Adipose tissue (tissue), 3 donors: Measurements from ENCODE around the gene ADGRL2. TPM values are rescaled to one million over a fixed set of nuclear protein-coding genes. Genes with fewer than 3 reads are reported as not detected.
"Not testable (repeated sequence)": the region's sequence is repeated elsewhere in the genome, so short reads cannot be mapped to it uniquely, and the experiment has no call there.

Experiments
- H3K27ac ChIP-seq: one replicate; pipeline ENCODE4 v1.5.1; 2013; ENCODE audit warnings: low read depth, low read length
- WGBS, 3 donors: extraction: QIAGEN DNeasy Blood & Tissue Kit; methylation state at CpG; one replicate each; pipeline ENCODE4 v1.1.7; 2013; 5-methylcytosine and 5-hydroxymethylcytosine counted together
- polyA plus RNA-seq, 3 donors: library from polyadenylated mRNA; stranded (reverse); fragments of 200-250 nt; gene quantifications; one replicate each; pipeline ENCODE4 v1.2.3, GENCODE V29; 2013
- donor health status: healthy with polysubstance abuse.
- donor health status: Bipolar disorder and iron deficiency.
- donor health status: healthy.

Gene ADGRL2
- polyA plus RNA-seq, 3 donors, result 11.9 to 28.8 (median 18.4) TPM

DNA sequence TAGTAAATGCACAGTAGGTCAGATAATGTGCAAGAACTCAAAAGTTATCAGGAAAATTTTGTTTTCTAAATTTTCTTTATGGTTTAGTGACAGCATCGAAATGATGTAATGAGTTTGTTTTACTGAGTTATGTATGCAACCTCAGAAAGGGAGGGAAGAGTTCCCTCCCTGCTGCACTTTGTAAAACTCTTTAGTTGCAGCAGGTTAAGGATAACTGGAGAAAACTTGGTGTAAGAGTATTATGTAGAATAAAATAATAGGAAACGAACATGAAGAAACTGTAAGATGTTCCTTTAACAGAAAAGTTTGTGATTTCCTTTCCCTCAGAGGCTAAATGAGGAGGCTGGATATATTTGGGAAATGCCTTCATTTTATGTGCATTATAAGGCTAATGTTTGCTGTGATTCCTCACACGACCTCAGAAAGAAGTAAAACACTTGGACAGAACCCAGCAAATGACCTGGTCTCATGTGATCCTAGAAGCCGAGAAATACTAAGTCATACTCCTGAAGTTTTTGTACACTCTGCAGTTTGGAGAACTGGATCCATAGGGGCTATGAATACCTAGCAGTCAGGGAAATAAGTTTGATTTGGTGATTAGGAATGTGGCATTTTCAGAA, 35.4 kb downstream of the ADGRL2 start:
- H3K27ac ChIP-seq, result no peak overlapping the region
- 45 to 55% (median 52%) methylated on average over 4 of the region's 4 CpGs for WGBS, 3 donors

- no peak overlapping the region for H3K27ac ChIP-seq
- 84 to 90% (median 85%) methylated on average over 2 of the region's 2 CpGs for WGBS, 3 donors
Measured at GRCh38 chr1:81838600-81839218, 38.0 kb downstream of the ADGRL2 start.

DNA sequence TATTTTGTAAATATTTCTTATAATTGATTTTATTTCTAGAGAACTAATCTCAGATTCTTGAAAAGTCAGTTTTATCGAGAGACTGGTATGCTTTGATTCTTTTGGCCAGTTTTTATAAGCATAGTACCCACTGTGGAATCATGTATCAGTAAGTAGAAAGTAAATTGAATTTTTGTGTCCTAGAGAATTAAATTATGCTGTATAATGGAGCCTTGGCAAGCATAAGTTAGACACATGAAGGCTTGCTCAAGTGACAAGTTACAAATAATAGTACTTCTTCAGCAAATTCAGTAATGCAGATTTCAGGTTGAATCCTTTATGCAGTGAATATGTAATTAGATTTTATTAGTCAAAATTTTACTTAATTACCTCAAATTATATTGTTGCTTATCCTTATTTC, 40.1 kb downstream of the ADGRL2 start:
- no peak overlapping the region for H3K27ac ChIP-seq
- 90% methylated on average over 1 of the region's 1 CpG for WGBS, 3 donors

DNA sequence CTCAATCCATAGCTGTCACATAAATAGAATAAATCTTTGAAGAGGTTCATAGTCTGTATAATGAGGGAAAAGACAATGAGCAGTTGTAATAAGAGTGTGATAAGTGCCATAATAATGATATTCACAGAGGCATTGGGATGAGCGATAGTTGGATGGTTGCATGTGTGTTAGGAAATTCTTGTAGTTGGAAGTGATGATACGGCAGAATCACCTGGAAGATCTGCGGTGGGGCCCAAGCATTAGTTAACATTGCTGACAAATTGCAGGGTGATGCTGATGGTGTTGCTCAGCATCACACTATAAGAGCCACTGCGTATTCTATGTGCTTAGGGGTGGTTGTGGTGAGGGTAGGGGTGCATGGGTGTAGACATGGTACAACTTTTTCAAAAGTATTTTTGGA, 41.1 kb downstream of the ADGRL2 start:
- no peak overlapping the region for H3K27ac ChIP-seq
- WGBS, 3 donors, result 71 to 73% (median 72%) methylated on average over 4 of the region's 4 CpGs

DNA sequence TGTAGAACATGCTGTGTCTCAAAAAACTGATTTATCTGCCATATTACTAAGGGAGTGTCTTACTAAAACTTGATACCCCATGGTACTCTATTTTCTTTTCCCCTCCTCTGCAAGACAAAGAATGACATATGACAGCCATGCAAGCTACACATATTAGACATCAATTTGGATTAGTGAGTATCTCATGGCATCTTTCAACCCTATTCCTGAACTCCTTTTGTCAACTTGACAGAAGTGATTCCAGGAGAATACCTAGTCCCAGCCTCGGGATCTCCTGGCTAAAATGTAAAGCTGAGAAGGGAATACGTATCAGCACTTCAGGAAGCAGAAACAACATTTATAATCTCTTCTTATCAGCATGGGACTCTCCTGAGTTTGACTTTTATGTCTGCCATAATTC, 43.7 kb downstream of the ADGRL2 start:
- 83 to 88% (median 85%) methylated on average over 2 of the region's 2 CpGs for WGBS, 3 donors

DNA sequence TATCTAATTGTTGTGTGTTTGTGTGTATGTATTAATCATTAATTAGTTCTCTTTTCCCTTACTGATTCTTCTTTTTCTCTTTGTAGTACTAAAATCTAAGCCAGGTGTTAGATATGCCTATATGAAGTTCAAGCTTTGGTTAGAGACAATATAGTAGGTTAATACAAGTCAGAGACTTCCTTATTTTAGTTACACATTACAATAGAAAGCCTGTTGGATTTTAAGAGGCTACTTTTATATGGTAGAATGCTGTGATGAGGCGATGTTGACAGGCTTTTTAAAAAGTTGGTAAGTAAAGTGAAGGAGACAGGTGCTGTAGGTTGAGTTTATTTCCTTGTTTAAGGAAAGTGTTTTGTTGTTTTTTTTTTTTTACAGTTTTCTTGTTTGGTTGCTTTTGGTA, 45.9 kb downstream of the ADGRL2 start:
- WGBS, 3 donors, result 82 to 97% (median 93%) methylated on average over 1 of the region's 1 CpG
- H3K27ac ChIP-seq, result no peak overlapping the region

More for the DNA sequence above, 43.7 kb downstream of the ADGRL2 start:
- no peak overlapping the region for H3K27ac ChIP-seq

- no peak overlapping the region for H3K27ac ChIP-seq
- WGBS, 3 donors, result 87 to 93% (median 91%) methylated on average over 2 of the region's 2 CpGs
Measured at GRCh38 chr1:81847063-81847462, 46.3 kb downstream of the ADGRL2 start.

DNA sequence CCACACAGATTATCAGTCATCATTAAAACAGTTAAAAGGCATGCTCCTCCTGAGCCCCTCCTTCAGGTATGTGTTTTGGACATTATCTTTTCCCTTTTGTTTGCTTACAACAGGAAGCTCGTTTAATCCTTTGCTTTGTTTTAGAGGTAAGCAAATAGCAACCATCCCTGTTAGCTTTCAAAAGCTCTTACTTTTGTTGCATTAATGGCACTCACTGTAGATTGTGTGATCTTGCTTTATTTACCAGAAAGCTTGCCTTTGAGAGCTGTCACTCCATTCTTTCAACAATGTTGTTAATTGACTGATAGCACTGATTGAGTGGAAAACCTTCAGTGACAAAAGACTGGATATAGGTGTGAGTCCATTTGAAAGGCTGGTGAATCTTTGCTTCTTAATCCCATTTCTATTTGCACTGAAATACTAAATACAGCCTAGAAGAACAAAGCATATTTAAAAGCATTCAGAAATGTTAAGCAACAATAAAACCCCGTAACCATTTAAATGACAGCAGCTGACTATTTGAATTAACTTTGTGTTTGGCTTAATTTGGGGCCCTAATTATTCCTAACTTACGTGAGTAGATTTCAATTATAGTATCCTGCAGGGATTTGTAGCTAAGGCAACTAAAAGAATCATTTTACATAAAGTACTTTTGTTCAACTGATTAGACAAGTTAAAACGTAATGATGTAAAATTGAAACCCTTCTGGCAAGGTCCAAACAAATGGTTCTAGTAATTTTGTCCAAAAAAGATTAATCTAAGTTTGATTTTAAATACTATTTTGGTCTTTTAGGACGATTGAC, 48.3 kb downstream of the ADGRL2 start:
- 66 to 76% (median 71%) methylated on average over 5 of the region's 5 CpGs for WGBS, 3 donors

DNA sequence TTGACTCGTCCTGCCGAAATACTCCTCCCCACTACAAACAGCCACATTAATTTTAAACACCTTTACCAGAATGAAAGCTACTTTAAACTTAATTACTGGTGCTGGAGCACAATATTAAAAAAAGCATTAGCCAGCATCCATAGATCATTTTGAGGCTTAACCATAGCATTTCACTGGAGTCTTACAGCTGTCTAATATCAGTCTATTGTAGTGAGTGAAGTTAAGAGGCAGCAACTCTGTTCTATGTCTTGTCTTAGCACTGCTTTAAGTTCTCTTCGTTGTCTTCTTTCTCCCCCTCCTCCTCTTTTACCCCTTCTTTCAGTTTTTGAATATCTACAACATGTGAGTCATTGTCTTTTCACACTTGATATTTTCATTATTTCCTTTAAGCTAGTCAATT, 49.3 kb downstream of the ADGRL2 start:
- H3K27ac ChIP-seq, result no peak overlapping the region
- 84 to 92% (median 92%) methylated on average over 3 of the region's 3 CpGs for WGBS, 3 donors

More for the DNA sequence above, 48.3 kb downstream of the ADGRL2 start:
- H3K27ac ChIP-seq, result no peak overlapping the region

DNA sequence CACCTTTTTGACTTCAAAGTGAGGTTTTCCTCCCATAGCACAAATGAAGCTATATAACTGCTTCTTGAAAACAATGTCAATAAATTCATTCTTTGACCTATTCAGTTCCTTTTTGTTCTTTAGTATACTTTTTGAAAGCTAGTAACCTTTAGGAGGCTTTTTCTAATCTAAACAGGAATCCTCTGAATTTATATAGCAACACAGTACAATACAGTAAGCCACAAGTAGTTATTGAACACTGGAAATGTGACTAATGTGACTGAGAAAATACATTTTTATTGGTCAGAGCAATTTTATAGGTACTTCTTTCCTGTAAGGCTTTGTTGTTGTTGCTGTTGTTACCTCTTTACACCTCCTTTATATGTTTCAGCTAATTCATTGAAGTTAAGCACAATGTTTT, 49.8 kb downstream of the ADGRL2 start:
- no peak overlapping the region for H3K27ac ChIP-seq

DNA sequence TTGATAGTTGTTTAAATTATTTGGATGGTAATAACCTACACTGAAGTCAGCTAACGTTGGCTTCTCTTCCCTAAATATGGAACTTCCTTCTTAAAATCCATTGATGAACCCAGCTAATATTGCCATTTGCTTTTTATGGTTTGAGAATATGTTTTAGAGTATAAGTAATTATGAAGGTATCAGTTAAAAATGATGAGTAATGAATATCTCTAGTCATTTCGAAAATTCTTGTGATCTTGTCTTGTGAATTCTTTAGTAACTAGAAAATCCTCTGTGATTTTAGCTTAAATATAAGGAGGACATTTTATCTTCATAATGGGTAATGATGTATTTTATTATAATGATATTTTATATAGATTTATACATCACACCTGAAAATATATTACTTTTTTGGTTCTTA, 50.5 kb downstream of the ADGRL2 start:
- no peak overlapping the region for H3K27ac ChIP-seq
- 87 to 91% (median 90%) methylated on average over 2 of the region's 2 CpGs for WGBS, 3 donors

GRCh38 chr1:81852961-81853360, 52.2 kb downstream of the ADGRL2 start:
- 70 to 82% (median 80%) methylated on average over 4 of the region's 4 CpGs for WGBS, 3 donors
- H3K27ac ChIP-seq, result no peak overlapping the region

- H3K27ac ChIP-seq, result no peak overlapping the region
- WGBS, 3 donors, result 6 to 30% (median 7%) methylated on average over 1 of the region's 1 CpG
Measured at GRCh38 chr1:81867235-81867634, 66.5 kb downstream of the ADGRL2 start.

DNA sequence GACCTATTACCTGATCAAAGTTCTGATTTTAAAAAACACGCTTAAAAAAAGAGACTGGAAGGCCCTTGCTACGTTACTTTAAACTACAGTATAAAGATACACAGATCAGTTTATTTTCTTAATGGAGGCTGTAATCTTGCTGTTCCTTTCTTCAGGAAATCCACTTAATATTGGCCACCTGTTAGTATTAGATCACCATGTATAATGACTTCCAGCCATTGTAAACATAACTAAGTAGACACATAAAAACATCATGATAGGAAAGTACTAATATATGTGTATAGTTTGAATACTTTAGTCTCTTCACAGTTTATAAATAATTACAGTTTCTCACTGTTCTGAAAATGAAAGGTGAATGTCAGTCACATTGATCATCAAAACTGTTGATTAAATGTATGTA, 68.6 kb downstream of the ADGRL2 start:
- 71 to 74% (median 71%) methylated on average over 2 of the region's 2 CpGs for WGBS, 3 donors
- no peak overlapping the region for H3K27ac ChIP-seq

DNA sequence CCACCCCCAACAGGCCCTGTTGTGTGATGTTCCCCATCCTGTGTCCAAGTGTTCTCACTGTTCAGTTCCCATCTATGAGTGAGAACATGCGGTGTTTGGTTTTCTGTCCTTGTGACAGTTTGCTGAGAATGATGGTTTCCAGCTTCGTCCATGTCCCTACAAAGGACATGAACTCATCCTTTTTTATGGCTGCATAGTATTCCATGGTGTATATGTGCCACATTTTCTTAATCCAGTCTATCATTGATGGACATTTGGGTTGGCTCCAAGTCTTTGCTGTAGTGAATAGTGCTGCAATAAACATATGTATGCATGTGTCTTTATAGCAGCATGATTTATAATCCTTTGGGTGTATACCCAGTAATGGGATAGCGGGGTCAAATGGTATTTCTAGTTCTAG, 70.4 kb downstream of the ADGRL2 start:
- WGBS, 3 donors, result 89 to 99% (median 92%) methylated on average over 2 to 3 of the region's 3 CpGs

DNA sequence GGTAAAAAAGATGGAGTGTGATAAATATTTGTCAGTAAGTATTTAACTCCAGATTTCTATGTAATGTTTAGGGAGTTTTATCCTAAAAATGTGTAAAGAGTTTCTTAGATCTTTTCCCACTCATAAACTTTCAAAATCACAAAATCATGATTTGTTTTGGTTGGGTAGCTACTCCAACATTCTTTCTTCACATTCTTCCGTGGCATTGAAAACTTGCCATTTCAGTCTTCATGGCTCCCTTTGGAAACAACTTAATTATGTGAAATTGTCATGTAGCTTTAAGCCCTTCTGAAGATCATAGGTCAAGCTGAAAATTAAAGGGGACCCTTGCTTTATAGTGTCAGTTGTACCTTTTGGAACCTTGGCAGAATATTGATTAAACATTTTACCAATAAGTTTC, 73.2 kb downstream of the ADGRL2 start:
- H3K27ac ChIP-seq, result no peak overlapping the region
- WGBS, 3 donors, result 33 to 65% (median 63%) methylated on average over 1 of the region's 1 CpG

More for the DNA sequence above, 70.4 kb downstream of the ADGRL2 start:
- H3K27ac ChIP-seq, result not testable (repeated sequence)

GRCh38 chr1:81874461-81874860, 73.7 kb downstream of the ADGRL2 start:
- no peak overlapping the region for H3K27ac ChIP-seq

GRCh38 chr1:81874940-81875339, 74.2 kb downstream of the ADGRL2 start:
- WGBS, 3 donors, result 67 to 73% (median 71%) methylated on average over 3 of the region's 3 CpGs
- H3K27ac ChIP-seq, result no peak overlapping the region

More at GRCh38 chr1:81874461-81874860, 73.7 kb downstream of the ADGRL2 start:
- 88 to 100% (median 100%) methylated on average over 1 of the region's 1 CpG for WGBS, 3 donors

GRCh38 chr1:81876901-81877733, 76.4 kb downstream of the ADGRL2 start:
- H3K27ac ChIP-seq, result no peak overlapping the region
- 55 to 77% (median 69%) methylated on average over 2 of the region's 2 CpGs for WGBS, 3 donors
